ENCODE measurements around the gene ATR. TPM values are rescaled to one million over a fixed set of nuclear protein-coding genes. Genes with fewer than 3 reads are reported as not detected.
"Not testable (repeated sequence)": the region's sequence is repeated elsewhere in the genome, so short reads cannot be mapped to it uniquely, and the experiment has no call there.

Gene ATR
- polyA plus RNA-seq, 1 experiment = 17.9 TPM

DNA sequence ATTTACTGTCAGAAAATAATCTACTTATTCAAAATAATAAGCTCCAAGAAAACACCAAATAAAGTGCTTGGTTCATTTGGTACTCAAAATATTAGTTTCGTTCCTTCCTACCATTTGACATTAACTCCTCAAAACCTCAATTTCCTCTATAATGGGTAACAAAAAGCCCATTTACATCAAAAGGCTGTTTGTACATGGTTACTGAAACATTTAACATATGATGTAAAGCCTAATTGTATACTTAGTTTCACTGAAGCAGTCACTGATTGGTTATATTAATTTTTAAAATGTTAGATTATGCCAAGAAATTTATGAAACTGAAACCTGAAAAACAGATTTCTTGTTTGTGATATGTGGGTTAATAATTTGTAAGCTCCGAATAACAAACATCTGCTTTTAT lies 145.4 kb downstream of the ATR start:
- H3K27ac ChIP-seq (ENCODE audit: low read depth, low read length) = no peak overlapping the region
- DNase-seq (ENCODE audit: low read depth, low spot score) = no peak
- ChIA-PET POLR2A (no interaction called here), CTCF (no interaction called here)
- H3K9me3 ChIP-seq (ENCODE audit: control insufficient read depth, insufficient read depth, low read length) = no peaks in the 10 kb centered on the region
- no peaks in the 10 kb centered on the region for H3K27me3 ChIP-seq (ENCODE audit: control insufficient read depth, insufficient read depth, low read length)
- TF ChIP-seq, protein P1, sequence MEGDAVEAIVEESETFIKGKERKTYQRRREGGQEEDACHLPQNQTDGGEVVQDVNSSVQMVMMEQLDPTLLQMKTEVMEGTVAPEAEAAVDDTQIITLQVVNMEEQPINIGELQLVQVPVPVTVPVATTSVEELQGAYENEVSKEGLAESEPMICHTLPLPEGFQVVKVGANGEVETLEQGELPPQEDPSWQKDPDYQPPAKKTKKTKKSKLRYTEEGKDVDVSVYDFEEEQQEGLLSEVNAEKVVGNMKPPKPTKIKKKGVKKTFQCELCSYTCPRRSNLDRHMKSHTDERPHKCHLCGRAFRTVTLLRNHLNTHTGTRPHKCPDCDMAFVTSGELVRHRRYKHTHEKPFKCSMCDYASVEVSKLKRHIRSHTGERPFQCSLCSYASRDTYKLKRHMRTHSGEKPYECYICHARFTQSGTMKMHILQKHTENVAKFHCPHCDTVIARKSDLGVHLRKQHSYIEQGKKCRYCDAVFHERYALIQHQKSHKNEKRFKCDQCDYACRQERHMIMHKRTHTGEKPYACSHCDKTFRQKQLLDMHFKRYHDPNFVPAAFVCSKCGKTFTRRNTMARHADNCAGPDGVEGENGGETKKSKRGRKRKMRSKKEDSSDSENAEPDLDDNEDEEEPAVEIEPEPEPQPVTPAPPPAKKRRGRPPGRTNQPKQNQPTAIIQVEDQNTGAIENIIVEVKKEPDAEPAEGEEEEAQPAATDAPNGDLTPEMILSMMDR (IDR thresholded peaks at IDR 0.05; ENCODE audit: low read depth, low read length) = no peak
- H3K4me3 ChIP-seq (ENCODE audit: low read depth, low read length) = no peak overlapping the region

DNA sequence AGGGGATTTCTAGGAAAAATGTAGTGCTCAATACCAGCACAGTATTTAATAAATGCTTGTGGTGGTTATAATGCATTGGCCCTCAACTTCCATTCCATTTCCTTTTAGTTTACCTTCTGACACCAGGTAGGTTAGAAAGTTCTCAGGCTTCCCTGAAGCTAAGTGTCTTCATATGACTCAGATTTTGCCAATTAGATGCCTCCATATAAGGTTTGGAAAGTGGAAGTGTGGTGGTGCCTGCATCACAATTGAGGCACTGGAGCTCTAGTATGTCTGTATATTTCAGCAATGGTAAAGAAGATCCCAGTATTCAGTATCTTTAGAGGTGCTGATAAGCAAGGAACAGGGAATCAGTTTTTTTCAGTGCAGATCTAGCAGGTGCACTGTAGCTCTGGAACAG lies 149.0 kb downstream of the ATR start:
- POLR2A ChIA-PET = no interaction called here
- no peaks in the 10 kb centered on the region for H3K27me3 ChIP-seq (ENCODE audit: control insufficient read depth, insufficient read depth, low read length)
- no peaks in the 10 kb centered on the region for H3K9me3 ChIP-seq (ENCODE audit: control insufficient read depth, insufficient read depth, low read length)
- H3K27ac ChIP-seq (ENCODE audit: low read depth, low read length) = no peak overlapping the region
- no peak for DNase-seq (ENCODE audit: low read depth, low spot score)
- no peak overlapping the region for H3K4me3 ChIP-seq (ENCODE audit: low read depth, low read length)
- CTCF ChIA-PET = no interaction called here
- TF ChIP-seq, protein P1 (IDR thresholded peaks at IDR 0.05; ENCODE audit: low read depth, low read length) = no peak

DNA sequence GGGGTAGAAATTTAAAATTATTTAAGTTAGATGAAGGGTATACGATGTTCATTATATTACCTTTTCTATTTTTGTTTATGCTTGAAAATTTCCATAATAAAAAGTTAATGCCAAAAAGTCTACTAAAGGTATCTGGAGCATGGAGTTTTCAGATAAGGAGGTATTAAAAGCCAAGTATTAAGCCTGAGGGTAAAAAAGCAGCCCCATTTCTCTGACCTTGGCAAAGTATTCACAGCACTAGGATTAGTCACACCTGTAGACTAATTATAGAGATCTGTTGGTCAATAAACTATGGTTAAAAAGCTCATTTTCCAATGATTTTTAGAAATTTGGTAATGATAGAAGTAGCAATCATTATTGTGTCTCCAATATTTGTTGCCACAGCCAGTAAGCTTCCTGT lies 153.8 kb downstream of the ATR start:
- CTCF ChIA-PET = no interaction called here
- Histone ChIP-seq H3K27me3 (ENCODE audit: control insufficient read depth, insufficient read depth, low read length) (no peaks in the 10 kb centered on the region), H3K27ac (ENCODE audit: low read depth, low read length) (no peak overlapping the region), H3K9me3 (ENCODE audit: control insufficient read depth, insufficient read depth, low read length) (no peaks in the 10 kb centered on the region), H3K4me3 (ENCODE audit: low read depth, low read length) (no peak overlapping the region)
- POLR2A ChIA-PET = no interaction called here
- no peak for DNase-seq (ENCODE audit: low read depth, low spot score)
- TF ChIP-seq, protein P1 (IDR thresholded peaks at IDR 0.05; ENCODE audit: low read depth, low read length) = no peak

DNA sequence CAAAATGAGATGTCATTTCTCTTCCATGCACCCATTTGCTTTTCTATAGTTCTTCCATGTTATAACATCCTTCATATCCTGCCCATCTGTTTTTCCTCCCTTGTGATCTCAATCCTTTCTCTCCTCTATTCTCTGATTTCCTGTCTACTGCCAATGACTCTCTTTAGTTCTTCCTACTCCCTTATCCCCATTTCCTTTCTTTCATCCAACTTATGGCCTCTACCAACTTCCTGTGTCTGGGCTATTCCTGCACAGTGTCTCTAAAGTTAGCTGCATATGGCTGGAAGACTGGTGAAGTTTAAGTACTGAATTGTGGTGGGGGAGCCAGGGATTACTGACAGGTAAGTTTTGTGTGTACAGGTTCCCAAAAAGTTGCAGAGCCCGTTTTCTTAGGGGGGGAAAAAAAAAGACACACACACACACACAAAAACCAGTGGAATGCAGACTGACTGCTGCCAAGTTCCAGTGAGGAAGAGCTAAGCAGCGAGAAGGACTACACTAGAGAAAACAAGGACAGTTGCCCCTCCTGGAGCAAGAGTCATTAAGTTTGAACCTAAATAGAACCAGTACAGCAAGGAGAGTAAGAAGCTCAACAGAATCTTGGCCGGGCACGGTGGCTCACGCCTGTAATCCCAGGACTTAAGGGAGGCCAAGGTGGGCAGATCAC lies 159.5 kb downstream of the ATR start:
- no peaks in the 10 kb centered on the region for H3K9me3 ChIP-seq (ENCODE audit: control insufficient read depth, insufficient read depth, low read length)
- ChIA-PET POLR2A (no interaction called here), CTCF (no interaction called here)
- DNase-seq (ENCODE audit: low read depth, low spot score) = no peak
- TF ChIP-seq, protein P1 (IDR thresholded peaks at IDR 0.05; ENCODE audit: low read depth, low read length) = no peak
- H3K4me3 ChIP-seq (ENCODE audit: low read depth, low read length) = no peak overlapping the region
- no peak overlapping the region for H3K27ac ChIP-seq (ENCODE audit: low read depth, low read length)
- no peaks in the 10 kb centered on the region for H3K27me3 ChIP-seq (ENCODE audit: control insufficient read depth, insufficient read depth, low read length)

DNA sequence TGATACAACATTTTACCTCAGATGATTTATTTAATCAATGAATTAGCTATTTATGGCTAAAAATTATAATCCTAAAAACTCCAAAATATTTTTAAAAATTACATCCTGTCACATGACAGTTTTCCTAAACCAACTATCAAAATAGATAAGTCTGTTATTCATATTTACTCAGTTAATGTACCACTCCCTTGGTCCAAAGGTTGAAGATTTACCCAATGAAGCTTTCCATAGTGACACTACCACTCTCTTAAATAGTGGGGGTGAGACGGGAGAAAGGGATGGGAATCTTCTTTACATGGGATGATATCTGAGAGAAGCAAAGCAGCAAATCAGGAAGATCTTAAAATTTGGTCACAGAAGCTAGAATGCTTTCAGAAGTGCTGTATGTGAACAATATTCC lies 161.2 kb downstream of the ATR start:
- ChIA-PET POLR2A (no interaction called here), CTCF (no interaction called here)
- DNase-seq (ENCODE audit: low read depth, low spot score) = no peak
- no peak overlapping the region for H3K27ac ChIP-seq (ENCODE audit: low read depth, low read length)
- H3K4me3 ChIP-seq (ENCODE audit: low read depth, low read length) = no peak overlapping the region
- no peaks in the 10 kb centered on the region for H3K9me3 ChIP-seq (ENCODE audit: control insufficient read depth, insufficient read depth, low read length)
- TF ChIP-seq, protein P1 (IDR thresholded peaks at IDR 0.05; ENCODE audit: low read depth, low read length) = no peak
- no peaks in the 10 kb centered on the region for H3K27me3 ChIP-seq (ENCODE audit: control insufficient read depth, insufficient read depth, low read length)

DNA sequence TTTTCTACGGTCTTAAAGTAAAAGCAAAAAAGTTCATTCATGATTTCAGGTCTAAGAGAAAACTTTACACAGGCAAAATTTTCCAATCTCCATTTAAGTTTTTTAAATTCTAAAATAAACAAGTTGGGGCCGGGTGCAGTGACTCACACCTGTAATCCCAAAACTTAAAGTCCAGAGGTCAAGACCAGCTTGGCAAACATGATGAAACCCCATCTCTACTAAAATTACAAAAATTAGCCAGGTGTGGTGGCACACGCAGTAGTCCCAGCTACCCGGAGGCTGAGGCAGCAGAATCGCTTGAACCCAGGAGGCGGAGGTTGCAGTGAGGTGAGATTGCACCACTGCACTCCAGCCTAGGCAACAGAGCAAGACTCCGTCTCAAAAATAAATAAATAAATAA lies 178.0 kb downstream of the ATR start:
- H3K27ac ChIP-seq (ENCODE audit: low read depth, low read length); DNase-seq (ENCODE audit: low read depth, low spot score); H3K9me3 ChIP-seq (ENCODE audit: control insufficient read depth, insufficient read depth, low read length); POLR2A ChIA-PET; H3K4me3 ChIP-seq (ENCODE audit: low read depth, low read length); H3K27me3 ChIP-seq (ENCODE audit: control insufficient read depth, insufficient read depth, low read length); CTCF ChIA-PET: not testable (repeated sequence)
